Thyroid gland (tissue), 4 donors: ENCODE results near the gene RNF220. TPM values are rescaled to one million over a fixed set of nuclear protein-coding genes. Genes with fewer than 3 reads are reported as not detected.

ENCODE experiments used
- DNase-seq, 2 donors: peaks; one replicate each; pipeline ENCODE4 v3.0.0-alpha.2; 2019
- H3K27ac ChIP-seq, 3 donors: fragments of 200-600 bp; sonication (generic); 1 replicate in 2 of 3; 2 replicates in 1 of 3; pipeline ENCODE4 v1.5.1; 2016 to 2019; ENCODE audit warnings: mild to moderate bottlenecking in 1 of 3, moderate library complexity in 1 of 3
- H3K27me3 ChIP-seq: fragments of 200-600 bp; sonication (generic); one replicate; pipeline ENCODE4 v1.5.1; 2019
- H3K36me3 ChIP-seq, 2 donors: fragments of 200-600 bp; sonication (generic); one replicate each; pipeline ENCODE4 v1.5.1; 2016 to 2019
- H3K4me1 ChIP-seq, 2 donors: fragments of 200-600 bp; sonication (generic); one replicate each; pipeline ENCODE4 v1.5.1; 2017 to 2019
- H3K4me3 ChIP-seq, 3 donors: fragments of 200-600 bp; sonication (generic); replicated peaks in 1 of 3; 1 replicate in 2 of 3; 2 replicates in 1 of 3; pipeline ENCODE4 v1.5.1; 2016; ENCODE audit warnings: mild to moderate bottlenecking in 1 of 3
- H3K9me3 ChIP-seq: fragments of 200-600 bp; sonication (generic); one replicate; pipeline ENCODE4 v1.5.1; 2017
- CTCF ChIP-seq, 6 experiments: fragments of 200-600 bp in 3 of 6; fragments of 450-650 bp in 3 of 6; sonication (generic) in 3 of 6; IDR thresholded peaks; one replicate each; pipeline ENCODE4 v1.5.1; 2016 to 2019; ENCODE audit warnings: antibody characterized with exemption in 6 of 6, mild to moderate bottlenecking in 2 of 6, inconsistent platforms in 1 of 6, moderate library complexity in 1 of 6
- POLR2A ChIP-seq, 2 donors: fragments of 450-650 bp; IDR thresholded peaks; one replicate each; pipeline ENCODE4 v1.6.1; 2017; ENCODE audit warnings: antibody characterized with exemption in 2 of 2, mild to moderate bottlenecking in 2 of 2, moderate library complexity in 1 of 2
- WGBS, 2 donors: methylation state at CpG; one replicate each; pipeline ENCODE4 v1.1.5; 2017; 5-methylcytosine and 5-hydroxymethylcytosine counted together
- intact Hi-C: fragments of 100-400 bp; cut with DNase I; formaldehyde crosslinking; loops from one replicate; pipeline ENCODE4 v1.15.1; 2023
- total RNA-seq, 4 donors: library from RNA; depleted of rRNA; stranded (reverse); fragments of >200 nt; gene quantifications; one replicate each; pipeline ENCODE4 v1.2.3, GENCODE V29; 2016

RNF220 gene
- total RNA-seq, 4 donors from 2014 or later = 88.7 to 117 (median 102) TPM

GRCh38 chr1:44539991-44540730 is 135.1 kb downstream of the RNF220 start:
- no peak overlapping the region for H3K27ac ChIP-seq

GRCh38 chr1:44542420-44543063 is 137.5 kb downstream of the RNF220 start:
- H3K9me3 ChIP-seq = no peaks in the 10 kb centered on the region
- H3K27ac ChIP-seq = no peak overlapping the region
- no peaks in the 10 kb centered on the region for H3K36me3 ChIP-seq
- intact Hi-C loops = no loop called here
- no peaks in the 10 kb centered on the region for H3K27me3 ChIP-seq
- no peak overlapping the region for H3K4me3 ChIP-seq
- 49 to 52% methylated on average over 7 to 9 of the region's 14 CpGs for WGBS, 2 donors
- no peaks in the 10 kb centered on the region for H3K4me1 ChIP-seq
- TF ChIP-seq CTCF (IDR thresholded peaks at IDR 0.05) (no peak), POLR2A (IDR thresholded peaks at IDR 0.05) (no peak)
- DNase-seq = no peak

More at GRCh38 chr1:44539991-44540730, 135.1 kb downstream of the RNF220 start:
- H3K27me3 ChIP-seq = no peaks in the 10 kb centered on the region
- H3K4me1 ChIP-seq = no peaks in the 10 kb centered on the region
- DNase-seq = no peak
- no peaks in the 10 kb centered on the region for H3K36me3 ChIP-seq
- no peaks in the 10 kb centered on the region for H3K9me3 ChIP-seq
- TF ChIP-seq POLR2A (IDR thresholded peaks at IDR 0.05) (no peak), CTCF (IDR thresholded peaks at IDR 0.05) (no peak)
- WGBS, 2 donors = 83 to 88% methylated on average over 6 of the region's 6 CpGs
- no peak overlapping the region for H3K4me3 ChIP-seq
- intact Hi-C loops = no loop called here

GRCh38 chr1:44543064-44543744 is 138.1 kb downstream of the RNF220 start:
- no peak for TF ChIP-seq POLR2A (IDR thresholded peaks at IDR 0.05)
- TF ChIP-seq CTCF (IDR thresholded peaks at IDR 0.05) = no peak
- no peak for DNase-seq
- Histone ChIP-seq H3K4me1 (no peaks in the 10 kb centered on the region), H3K9me3 (no peaks in the 10 kb centered on the region), H3K27ac (no peak overlapping the region), H3K27me3 (no peaks in the 10 kb centered on the region), H3K4me3 (no peak overlapping the region), H3K36me3 (no peaks in the 10 kb centered on the region)
- intact Hi-C loops = no loop called here
- 36 to 49% methylated on average over 10 to 15 of the region's 15 CpGs for WGBS, 2 donors

GRCh38 chr1:44543786-44544185 is 138.7 kb downstream of the RNF220 start:
- no peak for DNase-seq
- intact Hi-C loops = no loop called here
- 71 to 75% methylated on average over 6 to 7 of the region's 7 CpGs for WGBS, 2 donors
- H3K4me1 ChIP-seq = no peaks in the 10 kb centered on the region
- TF ChIP-seq CTCF (IDR thresholded peaks at IDR 0.05) (no peak), POLR2A (IDR thresholded peaks at IDR 0.05) (no peak)
- H3K27me3 ChIP-seq = no peaks in the 10 kb centered on the region
- no peak overlapping the region for H3K27ac ChIP-seq
- H3K9me3 ChIP-seq = no peaks in the 10 kb centered on the region
- H3K4me3 ChIP-seq = no peak overlapping the region
- H3K36me3 ChIP-seq = no peaks in the 10 kb centered on the region

- WGBS, 2 donors = 84 to 87% methylated on average over 9 of the region's 9 CpGs
- TF ChIP-seq CTCF (IDR thresholded peaks at IDR 0.05) (no peak), POLR2A (IDR thresholded peaks at IDR 0.05) (no peak)
- intact Hi-C loops = no loop called here
- H3K9me3 ChIP-seq = no peaks in the 10 kb centered on the region
- no peak for DNase-seq
- no peaks in the 10 kb centered on the region for H3K27me3 ChIP-seq
- H3K4me3 ChIP-seq = no peak overlapping the region
- H3K4me1 ChIP-seq = no peaks in the 10 kb centered on the region
- H3K27ac ChIP-seq = no peak overlapping the region
- no peaks in the 10 kb centered on the region for H3K36me3 ChIP-seq
These were observed 139.9 kb downstream of the RNF220 start for GRCh38 chr1:44544960-44545359.
